ENCODE measurements around the gene PEX5L.

The PEX5L gene

GRCh38 chr3:179750720-179751328 lies 285.9 kb downstream of the PEX5L start:
- no peaks in the 10 kb centered on the region for H3K27me3 Mint-ChIP-seq
- ATAC-seq (no peak), DNase-seq (no peak)
- peaks cover 2% of the 10 kb centered on the region for H3K36me3 Mint-ChIP-seq (ENCODE audit: low read depth)
- no peaks in the 10 kb centered on the region for H3K4me1 Mint-ChIP-seq
- H3K27ac Mint-ChIP-seq: no peak overlapping the region
- no peaks in the 10 kb centered on the region for H3K9me3 Mint-ChIP-seq
- no peak overlapping the region for H3K4me3 Mint-ChIP-seq

GRCh38 chr3:179745716-179746115 lies 291.0 kb downstream of the PEX5L start:
- no peak overlapping the region for H3K4me3 Mint-ChIP-seq
- no peak for DNase-seq
- no peaks in the 10 kb centered on the region for H3K4me1 Mint-ChIP-seq
- no peaks in the 10 kb centered on the region for H3K27me3 Mint-ChIP-seq
- no peak overlapping the region for H3K27ac Mint-ChIP-seq
- no peak for ATAC-seq
- no peaks in the 10 kb centered on the region for H3K9me3 Mint-ChIP-seq
- peaks cover 13% of the 10 kb centered on the region for H3K36me3 Mint-ChIP-seq (ENCODE audit: low read depth)

GRCh38 chr3:179745079-179745478 lies 291.7 kb downstream of the PEX5L start:
- Mint-ChIP-seq H3K36me3 (ENCODE audit: low read depth) (peaks cover 13% of the 10 kb centered on the region), H3K4me3 (no peak overlapping the region), H3K27ac (no peak overlapping the region), H3K9me3 (no peaks in the 10 kb centered on the region), H3K4me1 (no peaks in the 10 kb centered on the region), H3K27me3 (no peaks in the 10 kb centered on the region)
- ATAC-seq: no peak
- DNase-seq: no peak

All from activated naive CD8-positive, alpha-beta T cell treated with anti-CD3 and anti-CD28 coated beads, Interleukin-2, amount 50 U/mL, for 24 hours (primary cell).